ENCODE data around the gene SGTA. TPM values are rescaled to one million over a fixed set of nuclear protein-coding genes. Genes with fewer than 3 reads are reported as not detected.

The SGTA gene
- total RNA-seq, 1 donor from 2014 or later: 64.4 TPM

DNA sequence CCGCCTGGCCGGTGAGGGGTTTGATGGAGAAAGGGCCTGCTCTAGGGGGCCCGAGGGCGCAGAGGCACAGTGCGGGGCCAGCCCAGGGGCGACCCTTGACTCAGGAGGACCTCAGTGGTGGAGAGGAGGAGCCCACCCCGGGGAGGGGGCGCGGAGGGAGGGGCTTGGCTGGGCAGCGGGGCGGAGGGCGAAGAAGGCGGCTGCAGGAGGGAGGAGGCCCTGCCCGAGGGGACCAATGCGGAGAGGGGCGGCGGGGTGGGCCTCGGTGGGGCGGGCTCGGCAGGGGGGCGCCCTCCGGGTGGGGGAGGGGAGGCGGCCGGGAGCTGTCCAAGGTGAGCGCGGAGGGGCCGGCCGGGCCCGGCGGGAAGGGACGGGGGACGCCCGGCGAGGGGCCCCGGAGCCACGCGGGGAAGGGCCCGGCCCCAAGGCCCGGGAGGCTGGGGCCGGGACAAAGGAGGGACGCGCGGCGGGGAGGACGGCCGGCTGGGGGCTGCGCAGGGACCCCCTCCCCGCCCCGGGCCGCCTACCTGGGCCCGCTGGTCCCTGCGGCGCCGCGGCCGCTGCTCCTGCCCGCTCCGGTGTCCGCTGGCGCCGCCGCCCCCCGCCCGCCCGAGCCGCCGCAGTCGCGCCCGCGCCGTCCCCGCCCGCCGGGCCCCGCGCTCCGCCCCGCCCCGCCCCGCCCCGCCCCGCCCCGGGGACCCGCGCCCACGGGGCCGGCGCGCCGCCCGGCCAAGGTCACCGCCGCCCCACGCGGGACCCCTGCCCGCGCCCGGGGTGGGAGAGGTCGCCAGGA is 62.1 kb downstream of the SGTA start, which contains the start of gene DIRAS1:
TSS of gene DIRAS1 (minus strand) at position 596 of the 793 bp plus-strand sequence. CDS start 3,566 bp downstream, outside the sequence.
- TF ChIP-seq, protein P1, sequence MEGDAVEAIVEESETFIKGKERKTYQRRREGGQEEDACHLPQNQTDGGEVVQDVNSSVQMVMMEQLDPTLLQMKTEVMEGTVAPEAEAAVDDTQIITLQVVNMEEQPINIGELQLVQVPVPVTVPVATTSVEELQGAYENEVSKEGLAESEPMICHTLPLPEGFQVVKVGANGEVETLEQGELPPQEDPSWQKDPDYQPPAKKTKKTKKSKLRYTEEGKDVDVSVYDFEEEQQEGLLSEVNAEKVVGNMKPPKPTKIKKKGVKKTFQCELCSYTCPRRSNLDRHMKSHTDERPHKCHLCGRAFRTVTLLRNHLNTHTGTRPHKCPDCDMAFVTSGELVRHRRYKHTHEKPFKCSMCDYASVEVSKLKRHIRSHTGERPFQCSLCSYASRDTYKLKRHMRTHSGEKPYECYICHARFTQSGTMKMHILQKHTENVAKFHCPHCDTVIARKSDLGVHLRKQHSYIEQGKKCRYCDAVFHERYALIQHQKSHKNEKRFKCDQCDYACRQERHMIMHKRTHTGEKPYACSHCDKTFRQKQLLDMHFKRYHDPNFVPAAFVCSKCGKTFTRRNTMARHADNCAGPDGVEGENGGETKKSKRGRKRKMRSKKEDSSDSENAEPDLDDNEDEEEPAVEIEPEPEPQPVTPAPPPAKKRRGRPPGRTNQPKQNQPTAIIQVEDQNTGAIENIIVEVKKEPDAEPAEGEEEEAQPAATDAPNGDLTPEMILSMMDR (conservative IDR thresholded peaks at IDR 0.05): no peak
- peaks cover 23% of the 10 kb centered on the region for H3K27me3 Mint-ChIP-seq
- DNase-seq (ENCODE audit: extremely low spot score, unreplicated experiment): peak; percentile 71
- H3K36me3 Mint-ChIP-seq: peaks cover under 1% of the 10 kb centered on the region
- peaks cover 4% of the 10 kb centered on the region for H3K4me1 Mint-ChIP-seq (ENCODE audit: unreplicated experiment)
- H3K27ac Mint-ChIP-seq: no peak within 1 kb of the TSS
- H3K9me3 Mint-ChIP-seq: peaks cover under 1% of the 10 kb centered on the region
- H3K4me3 Mint-ChIP-seq: peak within 1 kb of the TSS; percentile 85

DNA sequence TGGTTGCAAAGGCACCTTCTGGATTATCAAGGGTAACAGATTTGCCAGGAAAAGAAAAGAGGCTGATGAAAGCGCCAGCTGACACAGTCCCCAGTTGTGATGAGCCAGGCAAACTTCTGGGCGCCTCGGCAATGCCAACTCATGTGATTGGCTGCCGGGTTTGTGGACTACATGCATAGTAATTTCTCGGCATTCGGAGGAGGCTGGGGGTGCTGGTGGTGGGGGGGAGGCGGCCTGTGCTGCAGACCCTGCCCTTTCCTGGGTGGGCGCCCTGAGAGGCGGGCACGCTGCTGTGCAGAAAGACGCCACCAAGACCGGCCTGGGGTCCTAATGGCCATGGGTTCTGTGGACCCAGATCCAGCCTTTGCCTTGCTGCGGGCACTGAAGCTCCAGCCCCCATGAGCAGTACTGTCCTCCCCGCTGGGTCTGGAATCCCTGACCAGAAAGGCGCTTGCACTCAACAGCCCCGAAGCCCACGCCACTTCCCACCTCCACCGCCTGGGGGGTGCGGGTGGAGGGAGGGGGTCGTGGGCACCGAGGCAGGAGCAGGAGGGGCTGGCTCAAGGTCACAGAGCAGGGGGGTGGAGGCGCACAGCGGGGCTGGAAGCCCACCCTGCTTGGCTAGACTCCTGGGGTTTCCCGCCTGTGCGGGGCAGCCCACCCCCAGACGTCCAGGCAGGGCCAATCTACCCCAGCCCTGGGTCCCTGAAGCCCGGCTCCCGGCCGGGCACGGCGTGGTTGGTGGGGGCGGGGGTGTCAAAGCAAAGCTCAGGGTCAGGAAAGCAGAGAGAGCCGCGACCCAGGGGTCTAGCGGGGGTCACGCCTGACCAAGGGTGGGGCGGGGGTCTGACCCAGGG is 62.9 kb downstream of the SGTA start:
- DNase-seq (ENCODE audit: extremely low spot score, unreplicated experiment): no peak
- Mint-ChIP-seq H3K9me3 (peaks cover 5% of the 10 kb centered on the region), H3K36me3 (peaks cover 6% of the 10 kb centered on the region), H3K4me3 (peak overlapping the region; percentile 85), H3K27me3 (peaks cover 24% of the 10 kb centered on the region), H3K27ac (peak overlapping the region; percentile 76), H3K4me1 (ENCODE audit: unreplicated experiment) (peaks cover 4% of the 10 kb centered on the region)
- TF ChIP-seq, protein P1 (conservative IDR thresholded peaks at IDR 0.05): peak; percentile 57

DNA sequence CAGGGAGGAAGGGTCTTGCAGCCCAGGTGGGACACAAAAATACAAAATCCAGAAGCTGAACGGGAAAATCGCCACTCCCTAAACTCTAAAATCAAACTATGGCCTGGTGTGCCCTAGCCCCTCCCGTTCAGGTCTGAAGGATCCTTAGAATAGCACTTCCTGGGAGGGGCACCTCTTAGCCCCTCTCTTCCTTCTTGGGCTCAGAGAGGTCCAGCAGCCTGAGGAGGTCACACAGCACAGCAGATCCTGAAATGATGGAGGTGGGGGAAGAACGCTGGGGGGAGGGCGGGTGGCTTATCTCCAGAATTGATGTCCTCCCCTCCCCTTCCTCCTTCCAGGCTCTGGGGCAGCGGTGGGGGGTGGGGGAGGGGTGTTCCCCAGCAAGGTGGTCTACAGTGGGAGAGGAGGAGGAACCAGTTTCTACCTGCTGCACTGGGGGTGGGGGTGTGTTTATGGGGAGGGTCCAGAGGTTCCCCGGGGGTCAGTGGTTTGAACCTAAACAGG is 63.8 kb downstream of the SGTA start:
- Mint-ChIP-seq H3K9me3 (peaks cover 5% of the 10 kb centered on the region), H3K27ac (no peak overlapping the region), H3K36me3 (peaks cover 6% of the 10 kb centered on the region), H3K4me3 (peak overlapping the region; percentile 85), H3K27me3 (peaks cover 23% of the 10 kb centered on the region), H3K4me1 (ENCODE audit: unreplicated experiment) (peaks cover 4% of the 10 kb centered on the region)
- TF ChIP-seq, protein P1 (conservative IDR thresholded peaks at IDR 0.05): no peak
- no peak for DNase-seq (ENCODE audit: extremely low spot score, unreplicated experiment)

DNA sequence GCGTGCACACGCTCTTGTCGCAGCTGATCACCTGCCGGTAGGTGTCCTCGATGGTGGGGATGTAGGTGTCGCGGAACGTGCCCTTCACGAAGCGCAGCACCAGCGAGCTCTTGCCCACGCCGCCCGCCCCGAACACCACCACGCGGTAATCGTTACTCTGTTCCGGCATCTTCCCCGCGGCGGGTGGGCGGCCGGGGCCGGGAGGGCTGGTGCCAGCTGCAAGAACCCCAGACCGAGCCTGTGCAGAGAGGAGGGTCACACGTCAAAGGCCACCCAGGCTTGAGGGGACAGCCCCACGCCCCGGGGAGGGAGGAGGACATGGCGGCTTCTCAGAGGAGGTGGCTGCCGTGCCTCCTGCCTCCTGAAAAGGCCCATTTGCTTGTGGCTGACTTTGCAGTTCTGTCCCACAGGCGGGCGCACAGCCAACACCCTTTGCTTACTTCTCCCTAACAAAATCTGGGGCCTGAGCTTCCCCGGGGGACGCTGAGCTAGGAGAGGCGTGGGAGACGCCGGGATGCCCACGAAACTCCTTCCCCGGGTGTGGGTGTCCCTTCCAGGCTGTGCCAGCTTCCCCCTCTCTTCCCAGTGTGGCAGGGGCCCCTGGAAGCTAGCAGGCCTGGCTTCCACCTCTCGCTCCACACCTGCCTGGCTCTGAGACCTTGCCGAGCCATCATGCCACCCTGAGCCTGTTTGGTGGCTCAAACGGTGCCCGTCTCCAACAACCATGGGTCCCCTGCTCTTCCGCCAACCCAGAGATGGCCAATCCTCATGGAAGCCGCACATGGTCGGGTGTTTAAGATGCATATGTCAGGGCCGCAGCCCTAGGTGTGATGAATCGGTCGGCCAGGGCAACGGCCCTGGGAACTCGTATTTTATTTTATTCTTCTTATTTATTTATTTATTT is 65.2 kb downstream of the SGTA start:
- no peak overlapping the region for H3K4me3 Mint-ChIP-seq
- peaks cover 6% of the 10 kb centered on the region for H3K36me3 Mint-ChIP-seq
- peaks cover 17% of the 10 kb centered on the region for H3K27me3 Mint-ChIP-seq
- H3K9me3 Mint-ChIP-seq: peaks cover 5% of the 10 kb centered on the region
- H3K27ac Mint-ChIP-seq: no peak overlapping the region
- TF ChIP-seq, protein P1 (conservative IDR thresholded peaks at IDR 0.05): no peak
- no peak for DNase-seq (ENCODE audit: extremely low spot score, unreplicated experiment)
- H3K4me1 Mint-ChIP-seq (ENCODE audit: unreplicated experiment): peaks cover 4% of the 10 kb centered on the region
